ENCODE data around the gene IMMP2L. TPM values are rescaled to one million over a fixed set of nuclear protein-coding genes. Genes with fewer than 3 reads are reported as not detected.
"Not testable (repeated sequence)": the region's sequence is repeated elsewhere in the genome, so short reads cannot be mapped to it uniquely, and the experiment has no call there.

The IMMP2L gene
- total and polyA plus RNA-seq, 4 donors, result 24.3 to 32.9 (median 26.8) TPM

- intact Hi-C loops (cut with DNase I), result no loop called here
- Histone ChIP-seq H3K4me1 (ENCODE audit: control insufficient read depth in 1 of 2, insufficient read depth in 2 of 2, low read length in 2 of 2) (no peaks in the 10 kb centered on the region), H3K27me3 (ENCODE audit: control insufficient read depth in 1 of 2, insufficient read depth in 2 of 2, low read length in 1 of 2) (no peaks in the 10 kb centered on the region), H3K9me3 (ENCODE audit: control insufficient read depth, low read length) (no peaks in the 10 kb centered on the region), H3K36me3 (ENCODE audit: control insufficient read depth in 1 of 2, insufficient read depth in 2 of 2, low read length in 1 of 2) (no peaks in the 10 kb centered on the region), H3K4me3 (ENCODE audit: low read length in 2 of 2) (no peak overlapping the region), H3K27ac (ENCODE audit: low read depth in 1 of 2, low read length in 2 of 2) (no peak overlapping the region)
- 42 to 82% methylated on average over 1 of the region's 1 CpG for WGBS, 2 donors
- no peak for DNase-seq
- no peak for ATAC-seq (ENCODE audit: low FRiP score)
These were observed 880.4 kb downstream of the IMMP2L start for GRCh38 chr7:110681941-110682340.

GRCh38 chr7:110677405-110677804, 884.9 kb downstream of the IMMP2L start:
- Histone ChIP-seq H3K4me1 (ENCODE audit: control insufficient read depth in 1 of 2, insufficient read depth in 2 of 2, low read length in 2 of 2) (no peaks in the 10 kb centered on the region), H3K4me3 (ENCODE audit: low read length in 2 of 2) (no peak overlapping the region), H3K27me3 (ENCODE audit: control insufficient read depth in 1 of 2, insufficient read depth in 2 of 2, low read length in 1 of 2) (no peaks in the 10 kb centered on the region), H3K27ac (ENCODE audit: low read depth in 1 of 2, low read length in 2 of 2) (no peak overlapping the region), H3K9me3 (ENCODE audit: control insufficient read depth, low read length) (no peaks in the 10 kb centered on the region), H3K36me3 (ENCODE audit: control insufficient read depth in 1 of 2, insufficient read depth in 2 of 2, low read length in 1 of 2) (no peaks in the 10 kb centered on the region)
- ATAC-seq (ENCODE audit: low FRiP score), result no peak
- intact Hi-C loops (cut with DNase I), result no loop called here
- 47 to 50% methylated on average over 5 of the region's 5 CpGs for WGBS, 2 donors
- DNase-seq, result no peak

- Histone ChIP-seq H3K27ac (ENCODE audit: low read depth in 1 of 2, low read length in 2 of 2) (no peak overlapping the region), H3K36me3 (ENCODE audit: control insufficient read depth in 1 of 2, insufficient read depth in 2 of 2, low read length in 1 of 2) (no peaks in the 10 kb centered on the region), H3K4me1 (ENCODE audit: control insufficient read depth in 1 of 2, insufficient read depth in 2 of 2, low read length in 2 of 2) (no peaks in the 10 kb centered on the region), H3K4me3 (ENCODE audit: low read length in 2 of 2) (no peak overlapping the region), H3K9me3 (ENCODE audit: control insufficient read depth, low read length) (no peaks in the 10 kb centered on the region), H3K27me3 (ENCODE audit: control insufficient read depth in 1 of 2, insufficient read depth in 2 of 2, low read length in 1 of 2) (no peaks in the 10 kb centered on the region)
- intact Hi-C loops (cut with DNase I), result no loop called here
- DNase-seq (no peak), ATAC-seq (ENCODE audit: low FRiP score) (no peak)
- WGBS, 2 donors, result 90 to 92% methylated on average over 2 of the region's 2 CpGs
These were observed 885.5 kb downstream of the IMMP2L start for GRCh38 chr7:110676785-110677184.

GRCh38 chr7:110675383-110676103, 886.7 kb downstream of the IMMP2L start:
- H3K36me3 ChIP-seq (ENCODE audit: control insufficient read depth in 1 of 2, insufficient read depth in 2 of 2, low read length in 1 of 2), result no peaks in the 10 kb centered on the region
- DNase-seq, result no peak
- ATAC-seq (ENCODE audit: low FRiP score), result no peak
- no peaks in the 10 kb centered on the region for H3K9me3 ChIP-seq (ENCODE audit: control insufficient read depth, low read length)
- WGBS, 2 donors, result 87 to 88% methylated on average over 4 of the region's 4 CpGs
- no peak overlapping the region for H3K27ac ChIP-seq (ENCODE audit: low read depth in 1 of 2, low read length in 2 of 2)
- intact Hi-C loops (cut with DNase I), result no loop called here
- H3K4me3 ChIP-seq (ENCODE audit: low read length in 2 of 2), result no peak overlapping the region
- no peaks in the 10 kb centered on the region for H3K4me1 ChIP-seq (ENCODE audit: control insufficient read depth in 1 of 2, insufficient read depth in 2 of 2, low read length in 2 of 2)
- no peaks in the 10 kb centered on the region for H3K27me3 ChIP-seq (ENCODE audit: control insufficient read depth in 1 of 2, insufficient read depth in 2 of 2, low read length in 1 of 2)

GRCh38 chr7:110673148-110673547, 889.1 kb downstream of the IMMP2L start:
- no peak overlapping the region for H3K4me3 ChIP-seq (ENCODE audit: low read length in 2 of 2)
- intact Hi-C loops (cut with DNase I), result no loop called here
- no peaks in the 10 kb centered on the region for H3K27me3 ChIP-seq (ENCODE audit: control insufficient read depth in 1 of 2, insufficient read depth in 2 of 2, low read length in 1 of 2)
- WGBS, 2 donors, result 89 to 93% methylated on average over 1 of the region's 1 CpG
- H3K4me1 ChIP-seq (ENCODE audit: control insufficient read depth in 1 of 2, insufficient read depth in 2 of 2, low read length in 2 of 2), result peaks cover 0 to 2% of the 10 kb centered on the region in 2 donors
- H3K36me3 ChIP-seq (ENCODE audit: control insufficient read depth in 1 of 2, insufficient read depth in 2 of 2, low read length in 1 of 2), result no peaks in the 10 kb centered on the region
- ATAC-seq (ENCODE audit: low FRiP score) (no peak), DNase-seq (no peak)
- no peak overlapping the region for H3K27ac ChIP-seq (ENCODE audit: low read depth in 1 of 2, low read length in 2 of 2)
- no peaks in the 10 kb centered on the region for H3K9me3 ChIP-seq (ENCODE audit: control insufficient read depth, low read length)

- Histone ChIP-seq H3K27ac (ENCODE audit: low read depth in 1 of 2, low read length in 2 of 2) (no peak overlapping the region), H3K4me1 (ENCODE audit: control insufficient read depth in 1 of 2, insufficient read depth in 2 of 2, low read length in 2 of 2) (peaks cover 0 to 2% of the 10 kb centered on the region in 2 donors), H3K9me3 (ENCODE audit: control insufficient read depth, low read length) (no peaks in the 10 kb centered on the region), H3K27me3 (ENCODE audit: control insufficient read depth in 1 of 2, insufficient read depth in 2 of 2, low read length in 1 of 2) (no peaks in the 10 kb centered on the region), H3K4me3 (ENCODE audit: low read length in 2 of 2) (no peak overlapping the region), H3K36me3 (ENCODE audit: control insufficient read depth in 1 of 2, insufficient read depth in 2 of 2, low read length in 1 of 2) (no peaks in the 10 kb centered on the region)
- ATAC-seq (ENCODE audit: low FRiP score) (no peak), DNase-seq (no peak)
- intact Hi-C loops (cut with DNase I), result no loop called here
- 80 to 81% methylated on average over 5 of the region's 5 CpGs for WGBS, 2 donors
These were observed 892.9 kb downstream of the IMMP2L start for GRCh38 chr7:110669410-110669809.

GRCh38 chr7:110664803-110665202, 897.5 kb downstream of the IMMP2L start:
- Histone ChIP-seq H3K27me3 (ENCODE audit: control insufficient read depth in 1 of 2, insufficient read depth in 2 of 2, low read length in 1 of 2) (no peaks in the 10 kb centered on the region), H3K4me3 (ENCODE audit: low read length in 2 of 2) (no peak overlapping the region), H3K9me3 (ENCODE audit: control insufficient read depth, low read length) (peaks cover 10% of the 10 kb centered on the region), H3K27ac (ENCODE audit: low read depth in 1 of 2, low read length in 2 of 2) (no peak overlapping the region), H3K36me3 (ENCODE audit: control insufficient read depth in 1 of 2, insufficient read depth in 2 of 2, low read length in 1 of 2) (no peaks in the 10 kb centered on the region), H3K4me1 (ENCODE audit: control insufficient read depth in 1 of 2, insufficient read depth in 2 of 2, low read length in 2 of 2) (peaks cover 0 to 2% of the 10 kb centered on the region in 2 donors)
- ATAC-seq (ENCODE audit: low FRiP score), result no peak
- intact Hi-C loops (cut with DNase I), result no loop called here
- DNase-seq, result no peak
- WGBS, 2 donors, result 81% methylated on average over 4 of the region's 4 CpGs

- H3K27me3 ChIP-seq (ENCODE audit: control insufficient read depth in 1 of 2, insufficient read depth in 2 of 2, low read length in 1 of 2); H3K9me3 ChIP-seq (ENCODE audit: control insufficient read depth, low read length); H3K27ac ChIP-seq (ENCODE audit: low read depth in 1 of 2, low read length in 2 of 2); DNase-seq; ATAC-seq (ENCODE audit: low FRiP score); H3K4me3 ChIP-seq (ENCODE audit: low read length in 2 of 2); H3K4me1 ChIP-seq (ENCODE audit: control insufficient read depth in 1 of 2, insufficient read depth in 2 of 2, low read length in 2 of 2); intact Hi-C loops (cut with DNase I); H3K36me3 ChIP-seq (ENCODE audit: control insufficient read depth in 1 of 2, insufficient read depth in 2 of 2, low read length in 1 of 2): not testable (repeated sequence)
- WGBS, 2 donors, result 88 to 90% methylated on average over 7 of the region's 7 CpGs
These were observed 901.7 kb downstream of the IMMP2L start for GRCh38 chr7:110660637-110661036.

- Histone ChIP-seq H3K4me1 (ENCODE audit: control insufficient read depth in 1 of 2, insufficient read depth in 2 of 2, low read length in 2 of 2) (no peaks in the 10 kb centered on the region), H3K4me3 (ENCODE audit: low read length in 2 of 2) (no peak overlapping the region), H3K27me3 (ENCODE audit: control insufficient read depth in 1 of 2, insufficient read depth in 2 of 2, low read length in 1 of 2) (no peaks in the 10 kb centered on the region), H3K36me3 (ENCODE audit: control insufficient read depth in 1 of 2, insufficient read depth in 2 of 2, low read length in 1 of 2) (no peaks in the 10 kb centered on the region), H3K9me3 (ENCODE audit: control insufficient read depth, low read length) (no peaks in the 10 kb centered on the region), H3K27ac (ENCODE audit: low read depth in 1 of 2, low read length in 2 of 2) (no peak overlapping the region)
- ATAC-seq (ENCODE audit: low FRiP score), result no peak
- 64 to 68% methylated on average over 3 of the region's 3 CpGs for WGBS, 2 donors
- no peak for DNase-seq
- intact Hi-C loops (cut with DNase I), result no loop called here
These were observed 912.0 kb downstream of the IMMP2L start for GRCh38 chr7:110650328-110650727.
